GM10248 (cell line): Measurements from ENCODE around the gene VMO1.

Experiments used
- CTCF ChIA-PET: fragments of 300-600 bp; sonication (Branson Sonifier 250); formaldehyde crosslinking; extraction: SDS; loops from one replicate; lab custom pipeline; 2021; ENCODE audit warnings: antibody characterized with exemption; lab: Yijun Ruan, JAX
- POLR2A ChIA-PET: fragments of 350-650 bp; sonication (Branson Sonifier 250); formaldehyde crosslinking; extraction: SDS; loops from one replicate; lab custom pipeline; 2020; ENCODE audit warnings: antibody characterized with exemption; lab: Yijun Ruan, JAX
- DNase-seq: peaks from one replicate; pipeline ENCODE4 v3.0.0; 2012; ENCODE audit errors: extremely low spot score
- TF ChIP-seq, protein P1 (sequence below): IDR thresholded peaks from 2 replicates; pipeline ENCODE4 v1.5.1; 2012; ENCODE audit warnings: mild to moderate bottlenecking, low read depth; ENCODE audit errors: extremely low read depth, missing control alignments, control extremely low read depth

Gene VMO1

DNA sequence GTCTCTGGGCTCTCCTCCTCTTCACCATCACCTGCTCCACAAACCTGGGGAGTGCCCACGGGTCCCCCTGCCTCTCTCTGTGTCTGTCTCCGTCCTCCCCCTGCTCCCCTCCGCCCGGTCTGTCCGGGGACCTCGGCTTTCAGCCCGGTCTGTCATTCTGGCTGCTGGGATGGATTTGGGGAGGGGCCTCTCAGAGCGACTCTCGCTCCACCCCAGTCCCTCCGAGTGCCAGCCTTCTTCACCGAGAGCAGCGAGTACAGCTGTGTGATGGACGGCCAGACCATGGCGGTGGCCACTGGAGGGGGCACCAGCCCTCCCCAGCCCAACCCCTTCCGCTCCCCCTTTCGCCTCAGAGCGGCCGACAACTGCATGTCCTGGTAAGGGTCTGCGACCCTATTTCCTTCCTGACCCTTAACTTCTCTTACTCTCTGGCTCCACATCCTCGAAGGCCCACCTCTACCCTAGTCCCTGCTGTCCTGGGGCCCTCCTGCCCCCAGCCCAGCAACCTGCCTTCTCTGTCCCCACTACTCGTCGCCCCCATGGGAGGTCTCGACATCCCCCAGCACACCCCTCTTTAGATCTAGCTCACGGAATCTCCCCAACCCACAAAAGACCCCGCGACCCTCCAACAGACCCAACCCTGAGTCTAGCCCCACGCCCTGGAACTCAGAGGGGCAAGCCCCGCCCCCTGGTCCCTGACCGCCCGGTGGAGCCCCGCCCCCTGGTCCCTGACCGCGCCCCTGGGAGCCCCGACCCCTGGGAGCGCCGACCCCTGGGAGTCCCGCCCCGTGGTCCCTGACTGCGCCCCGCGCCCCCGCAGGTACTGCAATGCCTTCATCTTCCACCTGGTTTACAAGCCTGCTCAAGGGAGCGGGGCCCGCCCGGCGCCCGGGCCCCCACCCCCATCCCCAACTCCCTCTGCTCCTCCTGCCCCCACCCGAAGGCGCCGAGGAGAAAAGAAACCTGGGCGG lies 40.9 kb downstream of the VMO1 start:
- ChIA-PET POLR2A (no interaction called here), CTCF (interaction anchor here (1.1 kb wide), 1 partner anchor 163 kb away, joined by 3 read pairs; no protein-coding TSS in a partner anchor)
- no peak for DNase-seq
- TF ChIP-seq, protein P1, sequence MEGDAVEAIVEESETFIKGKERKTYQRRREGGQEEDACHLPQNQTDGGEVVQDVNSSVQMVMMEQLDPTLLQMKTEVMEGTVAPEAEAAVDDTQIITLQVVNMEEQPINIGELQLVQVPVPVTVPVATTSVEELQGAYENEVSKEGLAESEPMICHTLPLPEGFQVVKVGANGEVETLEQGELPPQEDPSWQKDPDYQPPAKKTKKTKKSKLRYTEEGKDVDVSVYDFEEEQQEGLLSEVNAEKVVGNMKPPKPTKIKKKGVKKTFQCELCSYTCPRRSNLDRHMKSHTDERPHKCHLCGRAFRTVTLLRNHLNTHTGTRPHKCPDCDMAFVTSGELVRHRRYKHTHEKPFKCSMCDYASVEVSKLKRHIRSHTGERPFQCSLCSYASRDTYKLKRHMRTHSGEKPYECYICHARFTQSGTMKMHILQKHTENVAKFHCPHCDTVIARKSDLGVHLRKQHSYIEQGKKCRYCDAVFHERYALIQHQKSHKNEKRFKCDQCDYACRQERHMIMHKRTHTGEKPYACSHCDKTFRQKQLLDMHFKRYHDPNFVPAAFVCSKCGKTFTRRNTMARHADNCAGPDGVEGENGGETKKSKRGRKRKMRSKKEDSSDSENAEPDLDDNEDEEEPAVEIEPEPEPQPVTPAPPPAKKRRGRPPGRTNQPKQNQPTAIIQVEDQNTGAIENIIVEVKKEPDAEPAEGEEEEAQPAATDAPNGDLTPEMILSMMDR, result no peak

DNA sequence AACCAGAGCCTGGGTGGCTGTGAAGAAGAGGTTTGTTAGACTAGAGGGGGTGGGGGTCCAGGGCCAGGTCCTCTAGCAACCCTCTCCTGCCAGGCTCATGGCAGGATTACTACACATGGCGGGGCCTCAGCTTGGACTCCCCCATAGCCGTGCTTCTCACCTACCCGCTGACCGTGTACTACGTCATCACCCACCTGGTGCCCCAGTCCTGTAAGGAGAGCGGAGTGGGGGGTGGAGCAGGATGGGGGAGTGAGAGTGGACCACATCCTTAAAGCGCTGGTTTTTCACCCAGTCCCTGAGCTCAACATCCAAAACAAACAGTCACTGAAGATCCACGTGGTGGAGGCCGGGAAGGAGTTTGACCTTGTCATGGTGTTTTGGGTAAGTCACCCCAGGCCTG lies 42.3 kb downstream of the VMO1 start:
- TF ChIP-seq, protein P1, result no peak
- CTCF ChIA-PET, result interaction anchor here (1.1 to 1.7 kb wide), 3 partner anchors 11 to 164 kb away, joined by 3 to 4 read pairs (median 4); no protein-coding TSS in a partner anchor
- POLR2A ChIA-PET, result no interaction called here
- no peak for DNase-seq

DNA sequence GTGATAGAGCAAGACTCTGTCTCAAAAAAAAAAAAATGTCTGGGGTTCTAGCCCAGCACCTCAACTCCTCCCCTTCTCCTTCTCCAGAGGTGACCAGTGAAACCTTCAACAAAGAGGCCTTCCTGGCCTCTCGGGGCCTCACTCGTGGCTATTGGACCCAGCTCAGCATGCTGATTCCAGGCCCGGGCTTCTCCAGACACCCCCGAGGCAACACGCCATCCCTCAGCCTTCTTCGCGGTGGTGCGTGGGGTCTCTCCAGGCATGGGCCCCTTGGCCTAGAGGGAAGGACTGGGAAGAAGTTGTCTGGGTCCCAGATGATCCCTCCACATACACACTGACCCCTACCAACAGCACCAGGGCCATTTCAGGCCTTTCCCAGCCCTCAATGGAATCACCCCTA lies 42.9 kb downstream of the VMO1 start:
- ChIA-PET POLR2A (no interaction called here), CTCF (interaction anchor here (1.4 to 1.7 kb wide), 2 partner anchors 10 to 12 kb away, joined by 4 read pairs; no protein-coding TSS in a partner anchor)
- no peak for DNase-seq
- TF ChIP-seq, protein P1, result no peak

DNA sequence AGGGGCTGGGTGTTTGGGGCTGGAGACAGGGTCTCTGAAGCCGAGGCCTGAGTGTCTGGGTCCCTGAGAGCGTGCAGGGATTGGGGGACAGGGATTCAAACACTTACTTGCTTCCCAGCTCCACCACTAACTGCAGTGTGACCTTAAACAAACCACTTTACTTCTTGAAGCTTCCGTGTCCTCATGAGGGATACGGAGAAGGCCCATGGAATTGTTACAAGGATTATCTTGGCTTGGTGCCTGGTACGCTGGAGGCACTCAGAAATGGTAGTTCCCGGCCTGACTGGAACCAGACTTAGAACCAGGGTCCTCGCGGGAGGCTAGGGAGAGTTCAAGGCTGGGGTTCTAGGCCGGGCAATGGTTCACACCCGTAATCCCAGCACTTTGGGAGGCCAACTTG lies 43.5 kb downstream of the VMO1 start:
- TF ChIP-seq, protein P1, result no peak
- CTCF ChIA-PET, result interaction anchor here (1.7 kb wide), 1 partner anchor 9 kb away, joined by 4 read pairs; no protein-coding TSS in a partner anchor
- POLR2A ChIA-PET, result no interaction called here
- DNase-seq, result no peak

DNA sequence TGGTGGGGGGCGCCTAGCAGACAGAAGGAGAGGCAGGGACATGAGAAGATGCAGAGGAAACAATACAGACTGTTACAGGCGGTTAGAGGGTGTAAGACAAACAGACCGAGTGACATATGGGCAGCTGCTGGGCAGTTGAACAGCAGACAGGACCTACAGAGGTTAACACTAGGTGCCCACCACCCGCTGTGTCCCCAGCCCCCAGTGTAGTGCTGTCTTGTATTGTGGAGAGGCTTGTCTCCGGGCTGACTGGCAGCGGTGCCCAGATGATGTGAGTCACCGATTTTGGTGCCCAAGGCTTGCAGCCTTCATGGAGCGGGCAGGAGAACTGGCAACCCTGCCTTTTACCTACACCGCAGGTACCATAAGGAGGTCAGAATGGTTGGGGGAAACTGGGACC lies 44.0 kb downstream of the VMO1 start:
- DNase-seq, result no peak
- TF ChIP-seq, protein P1, result no peak
- POLR2A ChIA-PET, result no interaction called here
- CTCF ChIA-PET, result no interaction called here

DNA sequence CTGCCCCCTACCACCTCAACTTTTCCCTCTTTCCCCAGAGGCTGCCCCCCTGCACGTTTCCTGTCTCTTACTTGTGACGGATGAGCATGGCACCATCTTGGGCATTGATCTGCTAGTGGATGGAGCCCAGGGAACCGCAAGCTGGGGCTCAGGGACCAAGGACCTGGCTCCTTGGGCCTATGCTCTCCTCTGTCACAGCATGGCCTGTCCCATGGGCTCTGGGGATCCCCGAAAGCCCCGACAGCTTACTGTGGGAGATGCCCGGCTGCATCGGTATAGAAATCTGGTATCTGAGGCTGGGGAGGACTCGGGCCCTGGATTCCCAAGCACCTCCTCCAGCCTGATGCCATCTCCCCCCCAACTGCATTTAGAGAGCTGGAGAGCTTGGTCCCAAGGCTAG lies 44.6 kb downstream of the VMO1 start:
- ChIA-PET POLR2A (no interaction called here), CTCF (no interaction called here)

More for the DNA sequence above, 44.6 kb downstream of the VMO1 start:
- TF ChIP-seq, protein P1, result no peak
- DNase-seq, result no peak
